Smooth muscle cell (in vitro differentiated cells): ENCODE data around the gene CFTR. TPM values are rescaled to one million over a fixed set of nuclear protein-coding genes. Genes with fewer than 3 reads are reported as not detected.

Source experiments
- DNase-seq: peaks from one replicate; lab custom pipeline; 2025; ENCODE audit not compliant: unreplicated experiment; lab: John Stamatoyannopoulos, UW
- H2AFZ ChIP-seq: fragments of 200-600 bp; sonication (generic); 2 replicates; pipeline ENCODE4 v1.6.0; 2016; ENCODE audit warnings: antibody characterized with exemption, low read depth, mild to moderate bottlenecking
- H3F3A ChIP-seq: fragments of 200-600 bp; sonication (generic); 2 replicates; pipeline ENCODE4 v1.6.0; 2017; ENCODE audit warnings: antibody characterized with exemption, low read depth
- H3K27ac ChIP-seq: fragments of 200-600 bp; sonication (generic); 2 replicates; pipeline ENCODE4 v1.5.1; 2016; ENCODE audit warnings: low read depth, mild to moderate bottlenecking
- H3K27me3 ChIP-seq: fragments of 200-600 bp; sonication (generic); 2 replicates; pipeline ENCODE4 v1.6.1; 2016; ENCODE audit warnings: low read depth, mild to moderate bottlenecking
- H3K36me3 ChIP-seq: fragments of 200-600 bp; sonication (generic); 2 replicates; pipeline ENCODE4 v1.5.1; 2016; ENCODE audit warnings: low read depth
- H3K4me1 ChIP-seq: fragments of 200-600 bp; sonication (generic); 2 replicates; pipeline ENCODE4 v1.5.1; 2016; ENCODE audit warnings: low read depth
- H3K4me2 ChIP-seq: fragments of 200-600 bp; sonication (generic); 2 replicates; pipeline ENCODE4 v1.6.0; 2016; ENCODE audit warnings: mild to moderate bottlenecking
- H3K4me3 ChIP-seq: fragments of 200-600 bp; sonication (generic); 2 replicates; pipeline ENCODE4 v1.5.1; 2016; ENCODE audit warnings: mild to moderate bottlenecking
- H3K79me2 ChIP-seq: fragments of 200-600 bp; sonication (generic); 2 replicates; pipeline ENCODE4 v1.6.0; 2016; ENCODE audit warnings: low read depth, mild to moderate bottlenecking
- H3K9ac ChIP-seq: fragments of 200-600 bp; sonication (generic); 2 replicates; pipeline ENCODE4 v1.6.0; 2016; ENCODE audit warnings: low read depth
- H3K9me3 ChIP-seq: fragments of 200-600 bp; sonication (generic); replicated peaks from 2 replicates; pipeline ENCODE4 v1.5.1; 2016; ENCODE audit warnings: low read depth
- H4K20me1 ChIP-seq: fragments of 200-600 bp; sonication (generic); 2 replicates; pipeline ENCODE4 v1.6.0; 2016; ENCODE audit warnings: low read depth
- WGBS: methylation state at CpG from one replicate; pipeline ENCODE4 v1.1.7; 2016; ENCODE audit warnings: low lambda C conversion rate; 5-methylcytosine and 5-hydroxymethylcytosine counted together
- polyA plus RNA-seq: library from polyadenylated mRNA; unstranded; fragments of >200 nt; fragmentation: Nextera tagmentation; extraction: Ambion mirVana; gene quantifications from 2 replicates; pipeline ENCODE4 v1.2.1, GENCODE V29; 2016
- total RNA-seq: library from RNA; depleted of rRNA; stranded (reverse); fragments of >200 nt; gene quantifications from 2 replicates; pipeline ENCODE4 v1.2.3, GENCODE V29; 2014
- TF ChIP-seq, protein P1 (sequence below): fragments of 200-600 bp; sonication (generic); IDR thresholded peaks from 2 replicates; pipeline ENCODE4 v1.5.1; 2017; ENCODE audit warnings: borderline replicate concordance, mild to moderate bottlenecking, antibody characterized with exemption; ENCODE audit not compliant: insufficient read depth, poor library complexity, severe bottlenecking

The CFTR gene
- total and polyA plus RNA-seq, 2 experiments from 2014 or later = 0.53 to 1.6 TPM

DNA sequence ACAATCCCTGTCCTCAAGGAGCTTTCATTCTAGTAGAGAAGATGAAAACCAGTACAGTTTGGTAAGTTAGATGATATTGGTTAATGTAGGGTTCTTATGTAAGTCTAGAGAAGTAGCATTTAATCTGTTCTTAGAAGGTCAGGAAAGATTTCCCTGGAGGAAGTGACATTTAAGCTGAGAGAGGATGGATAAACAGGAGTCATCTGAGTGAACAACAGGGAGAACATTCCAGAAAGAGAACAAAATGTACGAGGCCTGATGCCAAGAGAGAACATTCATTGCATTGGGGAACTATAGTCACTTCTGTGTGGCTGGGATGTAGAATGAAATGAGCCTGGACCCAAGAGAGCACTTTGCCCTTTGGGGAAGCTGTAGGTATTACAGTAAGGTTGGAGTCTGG lies 88.0 kb downstream of the CFTR start:
- Histone ChIP-seq H3K4me2 (no peak overlapping the region), H3K27ac (no peak overlapping the region), H3K27me3 (no peaks in the 10 kb centered on the region), H3K79me2 (no peaks in the 10 kb centered on the region), H3K9ac (no peak overlapping the region), H3F3A (no peaks in the 10 kb centered on the region), H3K4me1 (no peaks in the 10 kb centered on the region), H3K36me3 (no peaks in the 10 kb centered on the region), H2AFZ (no peak overlapping the region), H3K9me3 (no peaks in the 10 kb centered on the region), H4K20me1 (no peaks in the 10 kb centered on the region), H3K4me3 (no peak overlapping the region)
- WGBS = 100% methylated on average over 1 of the region's 1 CpG
- TF ChIP-seq, protein P1, sequence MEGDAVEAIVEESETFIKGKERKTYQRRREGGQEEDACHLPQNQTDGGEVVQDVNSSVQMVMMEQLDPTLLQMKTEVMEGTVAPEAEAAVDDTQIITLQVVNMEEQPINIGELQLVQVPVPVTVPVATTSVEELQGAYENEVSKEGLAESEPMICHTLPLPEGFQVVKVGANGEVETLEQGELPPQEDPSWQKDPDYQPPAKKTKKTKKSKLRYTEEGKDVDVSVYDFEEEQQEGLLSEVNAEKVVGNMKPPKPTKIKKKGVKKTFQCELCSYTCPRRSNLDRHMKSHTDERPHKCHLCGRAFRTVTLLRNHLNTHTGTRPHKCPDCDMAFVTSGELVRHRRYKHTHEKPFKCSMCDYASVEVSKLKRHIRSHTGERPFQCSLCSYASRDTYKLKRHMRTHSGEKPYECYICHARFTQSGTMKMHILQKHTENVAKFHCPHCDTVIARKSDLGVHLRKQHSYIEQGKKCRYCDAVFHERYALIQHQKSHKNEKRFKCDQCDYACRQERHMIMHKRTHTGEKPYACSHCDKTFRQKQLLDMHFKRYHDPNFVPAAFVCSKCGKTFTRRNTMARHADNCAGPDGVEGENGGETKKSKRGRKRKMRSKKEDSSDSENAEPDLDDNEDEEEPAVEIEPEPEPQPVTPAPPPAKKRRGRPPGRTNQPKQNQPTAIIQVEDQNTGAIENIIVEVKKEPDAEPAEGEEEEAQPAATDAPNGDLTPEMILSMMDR = no peak
- DNase-seq = no peak

DNA sequence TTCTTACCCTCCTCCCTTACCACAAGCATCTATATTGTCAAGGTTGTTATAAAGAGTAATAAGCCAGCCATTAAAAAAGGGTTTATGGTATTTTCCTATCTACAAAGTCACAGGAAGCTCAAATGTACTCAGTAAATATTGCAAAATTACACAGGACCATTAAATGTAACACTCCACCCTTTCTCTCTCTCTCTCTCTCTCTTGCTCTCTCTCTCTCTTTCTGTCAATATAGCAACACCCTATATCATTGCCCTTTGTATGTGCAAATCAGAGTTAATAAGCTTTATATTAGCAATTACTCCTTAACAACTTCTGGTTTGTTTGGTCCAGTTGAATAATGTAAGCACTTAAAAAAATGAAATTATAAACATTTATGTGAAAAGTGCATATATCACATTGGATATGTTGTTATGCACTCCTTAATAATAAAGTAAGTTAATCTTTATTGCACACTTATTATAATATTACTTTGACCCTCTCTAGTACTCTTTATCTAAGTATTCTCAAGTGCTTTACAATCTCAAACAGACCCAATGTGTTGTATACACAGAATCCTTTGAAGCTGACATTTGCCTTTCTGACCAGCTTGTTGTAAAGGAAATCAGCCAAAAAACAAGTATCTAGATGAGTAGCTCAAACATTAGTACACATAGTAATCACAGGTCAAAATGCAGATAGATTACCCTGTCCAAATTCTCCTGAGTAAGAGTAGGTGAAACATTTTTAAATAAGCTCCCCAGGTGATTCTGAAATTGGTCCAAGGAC lies 93.2 kb downstream of the CFTR start:
- no peaks in the 10 kb centered on the region for H3K27me3 ChIP-seq
- H3K4me3 ChIP-seq = no peak overlapping the region
- no peak overlapping the region for H3K4me2 ChIP-seq
- TF ChIP-seq, protein P1 = no peak
- H3K79me2 ChIP-seq = no peaks in the 10 kb centered on the region
- no peak overlapping the region for H2AFZ ChIP-seq
- H3K4me1 ChIP-seq = no peaks in the 10 kb centered on the region
- no peaks in the 10 kb centered on the region for H3K9me3 ChIP-seq
- no peaks in the 10 kb centered on the region for H4K20me1 ChIP-seq
- DNase-seq = no peak
- no peaks in the 10 kb centered on the region for H3K36me3 ChIP-seq
- no peaks in the 10 kb centered on the region for H3F3A ChIP-seq
- H3K9ac ChIP-seq = no peak overlapping the region
- H3K27ac ChIP-seq = no peak overlapping the region

DNA sequence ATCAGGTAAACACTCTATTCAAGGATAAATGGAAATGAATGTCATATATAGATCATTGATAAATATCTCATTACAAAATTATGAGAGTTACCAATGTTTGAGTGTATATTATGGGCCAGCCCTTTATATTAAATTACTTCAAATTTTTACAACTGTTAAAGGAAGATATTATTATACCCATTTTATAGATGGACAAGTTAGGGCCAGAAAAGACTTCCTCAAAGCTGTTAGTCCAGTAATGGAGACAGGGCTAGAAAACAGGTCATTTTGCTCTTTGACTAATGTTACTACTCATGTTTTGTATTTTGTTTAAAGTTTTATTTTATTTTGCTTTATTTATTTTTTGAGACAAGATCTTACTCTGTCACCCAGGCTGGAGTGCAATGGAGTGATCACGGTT lies 101.6 kb downstream of the CFTR start:
- Histone ChIP-seq H3K27me3 (no peaks in the 10 kb centered on the region), H3K36me3 (no peaks in the 10 kb centered on the region), H3K4me3 (no peak overlapping the region), H3K4me1 (peaks cover 3% of the 10 kb centered on the region), H3K27ac (no peak overlapping the region), H3K9me3 (no peaks in the 10 kb centered on the region), H3K79me2 (no peaks in the 10 kb centered on the region), H4K20me1 (no peaks in the 10 kb centered on the region), H3F3A (no peaks in the 10 kb centered on the region), H3K4me2 (no peak overlapping the region), H3K9ac (no peak overlapping the region), H2AFZ (no peak overlapping the region)
- WGBS = 100% methylated on average over 1 of the region's 1 CpG
- TF ChIP-seq, protein P1 = no peak
- no peak for DNase-seq

DNA sequence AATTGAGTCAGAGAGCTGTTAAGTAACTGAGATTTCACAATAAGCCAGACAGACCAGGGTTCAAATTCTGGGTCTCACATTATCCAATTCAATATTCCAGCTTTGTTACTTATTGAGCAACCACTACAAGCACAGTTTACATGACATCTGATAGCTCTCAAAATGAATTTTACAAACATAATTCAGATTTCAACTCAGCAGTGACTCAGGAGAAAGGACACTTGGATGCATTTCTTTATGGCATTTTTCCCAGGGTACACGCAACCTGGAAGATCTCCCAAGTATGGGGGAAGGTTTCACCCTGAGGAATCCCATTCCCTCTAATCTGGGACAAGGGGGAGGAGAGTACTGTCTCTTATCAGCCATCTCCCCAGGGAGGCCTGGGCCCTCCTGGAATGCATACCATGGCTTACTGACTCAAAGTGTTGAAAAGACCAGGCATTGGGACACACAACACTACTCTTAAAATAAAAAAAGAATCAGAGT lies 102.4 kb downstream of the CFTR start:
- DNase-seq = no peak
- TF ChIP-seq, protein P1 = no peak
- no peaks in the 10 kb centered on the region for H3K36me3 ChIP-seq
- peak overlapping the region; percentile 7 for H3K4me2 ChIP-seq
- no peaks in the 10 kb centered on the region for H3K79me2 ChIP-seq
- peak overlapping the region; percentile 0 for H3K27ac ChIP-seq
- H3K4me1 ChIP-seq = peaks cover 3% of the 10 kb centered on the region
- H3K4me3 ChIP-seq = no peak overlapping the region
- H3F3A ChIP-seq = no peaks in the 10 kb centered on the region
- no peaks in the 10 kb centered on the region for H4K20me1 ChIP-seq
- H2AFZ ChIP-seq = no peak overlapping the region
- WGBS = 4% methylated on average over 1 of the region's 1 CpG
- H3K27me3 ChIP-seq = no peaks in the 10 kb centered on the region
- no peaks in the 10 kb centered on the region for H3K9me3 ChIP-seq
- no peak overlapping the region for H3K9ac ChIP-seq
